ENCODE data around the gene SLC6A16.
"Not testable (repeated sequence)": the region's sequence is repeated elsewhere in the genome, so short reads cannot be mapped to it uniquely, and the experiment has no call there.

SLC6A16 gene

GRCh38 chr19:49328741-49329140 is 3.8 kb upstream of the SLC6A16 start:
- DNase-seq, result no peak

GRCh38 chr19:49327878-49328544 is 3.0 kb upstream of the SLC6A16 start:
- DNase-seq, result peak; percentile 28

- DNase-seq, result no peak
Observed at GRCh38 chr19:49326165-49326704, 1.2 kb upstream of the SLC6A16 start.

- not testable (repeated sequence) for DNase-seq
Observed at GRCh38 chr19:49325756-49326155, 765 bp upstream of the SLC6A16 start.

GRCh38 chr19:49318296-49318695 is 6.7 kb downstream of the SLC6A16 start:
- DNase-seq, result no peak

- no peak for DNase-seq
Observed at GRCh38 chr19:49316284-49316683, 8.7 kb downstream of the SLC6A16 start.

- DNase-seq, result no peak
Observed at GRCh38 chr19:49315111-49315510, 9.9 kb downstream of the SLC6A16 start.

- no peak for DNase-seq
Observed at GRCh38 chr19:49309087-49309486, 15.9 kb downstream of the SLC6A16 start.

- not testable (repeated sequence) for DNase-seq
Observed at GRCh38 chr19:49306734-49307133, 18.3 kb downstream of the SLC6A16 start.

- no peak for DNase-seq
Observed at GRCh38 chr19:49301866-49302252, 23.1 kb downstream of the SLC6A16 start.

- peak; percentile 57 for DNase-seq
Observed at GRCh38 chr19:49301165-49301865, 23.7 kb downstream of the SLC6A16 start.

GRCh38 chr19:49298653-49299052 is 26.3 kb downstream of the SLC6A16 start:
- not testable (repeated sequence) for DNase-seq

- DNase-seq, result no peak
Observed at GRCh38 chr19:49297403-49297802, 27.6 kb downstream of the SLC6A16 start.

GRCh38 chr19:49295208-49295880 is 29.6 kb downstream of the SLC6A16 start:
- no peak for DNase-seq

GRCh38 chr19:49294401-49294800 is 30.6 kb downstream of the SLC6A16 start:
- DNase-seq, result no peak

GRCh38 chr19:49290517-49290916 is 34.5 kb downstream of the SLC6A16 start:
- no peak for DNase-seq

GRCh38 chr19:49289286-49289685 is 35.7 kb downstream of the SLC6A16 start:
- DNase-seq, result not testable (repeated sequence)

- DNase-seq, result not testable (repeated sequence)
Observed at GRCh38 chr19:49288205-49288604, 36.8 kb downstream of the SLC6A16 start.

GRCh38 chr19:49287141-49287770 is 37.7 kb downstream of the SLC6A16 start:
- no peak for DNase-seq

- DNase-seq, result no peak
Observed at GRCh38 chr19:49282184-49282583, 42.8 kb downstream of the SLC6A16 start.

- DNase-seq, result no peak
Observed at GRCh38 chr19:49272204-49272603, 52.8 kb downstream of the SLC6A16 start.

GRCh38 chr19:49271080-49271753 is 53.8 kb downstream of the SLC6A16 start:
- DNase-seq, result no peak

All from central memory CD4-positive, alpha-beta T cell (primary cell).